Fibroblast of mammary gland (primary cell): ENCODE data around the gene RASSF7.
A peak's percentile ranks its signal among the peaks of the same experiment; 100 is the strongest.

ENCODE experiments used
- DNase-seq: peaks from one replicate; pipeline ENCODE4 v3.0.0-alpha.2; 2010; ENCODE audit warnings: low read depth
- H3K4me3 ChIP-seq: 2 replicates; pipeline ENCODE4 v1.5.1; 2011; ENCODE audit warnings: low read depth, mild to moderate bottlenecking, low read length, moderate library complexity; ENCODE audit not compliant: control insufficient read depth
- TF ChIP-seq, protein P1 (sequence below): conservative IDR thresholded peaks from 2 replicates; pipeline ENCODE4 v1.5.1; 2011; ENCODE audit warnings: low read depth, low read length, inconsistent platforms; ENCODE audit not compliant: control insufficient read depth, insufficient read depth

Gene RASSF7

GRCh38 chr11:553988-554340 lies 6.8 kb upstream of the RASSF7 start:
- DNase-seq: no peak
- no peak overlapping the region for H3K4me3 ChIP-seq
- TF ChIP-seq, protein P1, sequence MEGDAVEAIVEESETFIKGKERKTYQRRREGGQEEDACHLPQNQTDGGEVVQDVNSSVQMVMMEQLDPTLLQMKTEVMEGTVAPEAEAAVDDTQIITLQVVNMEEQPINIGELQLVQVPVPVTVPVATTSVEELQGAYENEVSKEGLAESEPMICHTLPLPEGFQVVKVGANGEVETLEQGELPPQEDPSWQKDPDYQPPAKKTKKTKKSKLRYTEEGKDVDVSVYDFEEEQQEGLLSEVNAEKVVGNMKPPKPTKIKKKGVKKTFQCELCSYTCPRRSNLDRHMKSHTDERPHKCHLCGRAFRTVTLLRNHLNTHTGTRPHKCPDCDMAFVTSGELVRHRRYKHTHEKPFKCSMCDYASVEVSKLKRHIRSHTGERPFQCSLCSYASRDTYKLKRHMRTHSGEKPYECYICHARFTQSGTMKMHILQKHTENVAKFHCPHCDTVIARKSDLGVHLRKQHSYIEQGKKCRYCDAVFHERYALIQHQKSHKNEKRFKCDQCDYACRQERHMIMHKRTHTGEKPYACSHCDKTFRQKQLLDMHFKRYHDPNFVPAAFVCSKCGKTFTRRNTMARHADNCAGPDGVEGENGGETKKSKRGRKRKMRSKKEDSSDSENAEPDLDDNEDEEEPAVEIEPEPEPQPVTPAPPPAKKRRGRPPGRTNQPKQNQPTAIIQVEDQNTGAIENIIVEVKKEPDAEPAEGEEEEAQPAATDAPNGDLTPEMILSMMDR: no peak

DNA sequence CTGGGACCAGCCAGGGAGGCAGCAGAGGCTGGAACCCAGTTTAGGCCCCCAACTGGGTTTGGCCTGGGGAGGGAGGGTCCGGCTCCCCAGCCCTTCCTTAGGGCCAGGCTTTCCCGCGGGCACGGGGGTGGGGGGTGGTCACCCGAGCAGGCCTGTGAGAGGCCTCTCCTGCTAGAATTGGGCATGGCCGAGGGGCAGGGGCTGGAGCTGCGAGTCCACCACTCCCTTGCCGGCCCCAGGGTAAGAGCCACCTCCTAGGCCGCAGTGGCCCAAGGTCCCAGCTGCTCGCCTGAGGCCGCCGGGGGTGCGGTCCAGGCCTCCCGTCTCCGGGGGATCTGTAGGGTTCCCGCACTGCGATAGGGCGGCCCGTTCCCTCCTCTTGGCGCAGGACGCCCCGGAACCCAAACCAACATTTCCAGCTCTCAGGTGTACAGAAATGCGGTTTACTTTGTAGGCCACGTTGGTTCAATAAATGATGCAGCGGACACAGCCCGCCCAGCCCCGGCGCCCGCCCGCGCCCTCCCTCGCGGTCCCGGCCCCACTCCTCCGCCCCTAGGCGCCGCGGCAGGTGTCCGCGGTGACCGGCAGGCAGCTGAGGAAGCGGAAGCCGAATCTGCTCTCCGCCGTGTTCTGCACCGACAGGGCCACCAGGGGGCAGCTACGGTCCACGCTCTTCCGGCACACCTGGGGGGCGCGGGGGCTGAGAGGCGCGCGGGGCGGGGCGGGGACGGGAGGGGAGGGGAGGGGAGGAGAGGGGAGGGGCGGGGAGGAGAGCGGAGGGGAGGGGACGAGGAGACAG lies 6.1 kb upstream of the RASSF7 start:
- peak; percentile 22 for DNase-seq
- H3K4me3 ChIP-seq: no peak overlapping the region
- TF ChIP-seq, protein P1: peak; percentile 42

- H3K4me3 ChIP-seq: no peak overlapping the region
- DNase-seq: no peak
- TF ChIP-seq, protein P1: no peak
Measured at GRCh38 chr11:555227-555779, 5.5 kb upstream of the RASSF7 start.

DNA sequence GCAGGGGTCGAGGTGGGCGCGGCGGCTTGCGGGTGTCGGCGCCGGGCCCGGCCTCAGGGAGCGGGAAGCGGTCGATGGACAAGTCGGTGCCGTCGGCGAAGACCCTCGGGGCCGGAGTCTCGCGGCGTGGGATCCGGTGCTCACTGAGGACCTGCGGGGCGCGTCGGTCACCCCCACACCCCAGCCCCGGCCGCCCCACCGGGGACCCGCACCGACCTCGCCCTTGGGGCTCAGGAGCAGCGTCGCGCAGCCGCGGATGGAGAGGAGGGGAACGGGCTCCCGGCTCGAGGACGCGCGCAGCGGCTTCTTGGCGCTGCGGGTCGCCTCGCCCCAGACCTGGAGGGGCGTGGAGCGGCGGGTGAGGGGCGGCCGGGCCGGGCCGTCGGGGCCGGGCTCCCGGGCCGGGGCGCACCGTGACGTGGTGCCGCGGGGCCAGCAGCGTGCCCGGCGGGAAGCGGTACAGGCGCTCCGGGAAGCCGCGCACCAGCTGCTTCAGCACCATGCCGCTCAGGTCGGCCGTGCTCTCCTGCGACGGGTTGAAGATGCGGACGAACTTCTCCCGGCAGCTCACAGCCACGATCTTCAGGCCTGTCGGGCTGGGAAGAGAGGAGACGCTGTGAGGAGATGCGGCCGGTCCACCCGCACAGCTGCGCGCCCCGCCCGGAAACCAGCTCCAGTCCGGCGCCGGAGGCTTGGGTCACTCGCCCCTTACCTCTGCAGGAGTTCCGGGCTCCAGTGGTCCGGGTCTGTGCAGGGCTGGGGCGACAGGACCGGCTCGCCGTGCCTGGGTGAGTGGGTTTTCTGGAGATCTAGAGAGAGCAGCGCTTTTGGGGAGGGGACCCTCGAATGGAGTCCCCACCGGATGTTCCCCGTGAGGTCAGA lies 4.7 kb upstream of the RASSF7 start:
- TF ChIP-seq, protein P1: no peak
- H3K4me3 ChIP-seq: no peak overlapping the region
- no peak for DNase-seq

DNA sequence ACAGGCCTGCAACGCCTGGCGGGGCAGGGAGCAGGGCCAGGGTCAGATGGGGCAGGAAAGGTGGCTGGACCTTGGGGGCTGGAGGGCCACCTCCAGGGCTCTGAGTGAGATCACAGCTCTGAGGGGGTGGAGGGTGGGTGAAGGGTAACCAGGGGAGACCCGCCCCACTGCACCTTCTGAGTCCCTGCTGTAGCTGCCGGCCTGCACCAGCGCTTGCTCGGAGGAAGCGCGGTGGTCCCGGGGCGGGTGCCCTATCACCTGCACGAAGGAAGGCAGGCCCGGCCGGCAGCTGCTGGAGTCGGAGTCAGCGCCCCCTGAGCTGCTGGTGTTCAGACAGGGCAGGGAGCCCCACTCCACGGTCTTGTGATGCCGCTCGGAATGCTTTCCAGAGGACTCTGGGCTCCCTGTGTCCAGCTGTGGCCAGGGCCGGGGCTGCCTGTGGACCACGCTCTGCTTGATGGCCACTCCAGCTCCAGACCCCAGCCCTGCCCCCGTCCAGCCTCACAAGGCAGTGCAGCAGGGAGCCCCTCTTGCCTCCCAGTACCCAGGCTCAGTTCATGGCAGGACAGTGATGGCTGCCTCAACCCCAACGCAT lies 4.0 kb upstream of the RASSF7 start:
- DNase-seq: no peak
- no peak overlapping the region for H3K4me3 ChIP-seq
- TF ChIP-seq, protein P1: no peak

DNA sequence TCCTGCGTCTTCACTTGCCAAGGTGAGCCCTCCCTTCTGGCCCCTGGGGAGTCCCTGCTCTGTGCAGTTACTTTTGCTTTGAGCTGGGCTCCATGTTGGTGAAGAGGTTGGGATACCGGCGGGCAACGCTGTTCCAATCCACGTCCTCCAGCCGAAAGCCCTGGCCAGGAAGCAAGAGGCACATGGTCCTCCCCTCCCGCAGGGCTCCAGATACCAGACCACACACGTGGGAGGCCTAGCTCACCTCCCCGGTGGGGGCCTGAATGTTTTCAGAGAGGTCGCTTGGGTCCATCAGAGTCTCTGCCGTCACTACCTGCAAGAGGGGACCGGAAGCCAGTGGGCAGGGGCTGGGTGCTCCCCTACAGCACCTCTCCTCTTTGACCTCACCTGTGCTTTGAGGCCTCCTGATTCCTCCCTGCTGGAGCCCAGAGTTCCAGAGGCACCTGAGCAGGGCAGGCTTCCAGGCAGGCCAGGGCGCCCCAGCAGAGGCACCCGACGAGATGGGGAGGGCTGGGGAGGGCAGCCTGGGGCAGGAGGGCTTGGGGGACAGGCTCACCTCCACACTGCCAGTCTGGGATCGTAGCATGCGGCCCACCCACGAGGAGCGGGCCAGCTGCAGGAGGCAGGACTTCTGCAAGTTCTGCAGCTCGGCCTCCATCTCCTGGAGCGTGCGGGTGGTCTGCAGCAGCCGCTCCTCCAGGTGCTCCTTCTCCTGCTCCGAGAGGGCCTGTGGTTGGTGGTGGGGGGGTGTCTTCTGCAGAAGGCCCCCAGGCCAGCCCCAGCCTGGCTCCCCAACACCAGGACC lies 3.2 kb upstream of the RASSF7 start:
- H3K4me3 ChIP-seq: no peak overlapping the region
- no peak for DNase-seq
- TF ChIP-seq, protein P1: no peak
